ENCODE results near the gene SPAG16.

DNA sequence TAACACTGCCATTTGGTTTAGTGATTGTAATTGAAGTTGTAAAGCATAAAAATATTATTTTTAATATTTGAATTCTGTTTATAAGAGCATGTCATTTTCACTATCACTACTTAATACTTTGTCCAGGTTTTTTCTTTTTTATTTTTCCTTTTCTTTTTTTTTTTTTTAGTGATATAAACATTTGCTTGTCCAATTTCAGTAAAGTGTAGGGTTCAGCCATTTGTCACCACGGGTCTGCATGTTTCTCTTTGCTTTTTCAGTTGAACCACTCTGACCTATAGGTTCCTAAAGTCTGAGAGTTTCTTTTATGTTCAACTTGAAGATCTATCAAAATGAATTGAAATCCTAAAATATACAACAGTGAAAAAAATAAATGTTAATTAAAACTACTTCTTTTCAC is 48.5 kb upstream of the SPAG16 start:
- TF ChIP-seq POLR2A (IDR thresholded peaks at IDR 0.05; ENCODE audit: extremely low read depth, insufficient read length) (no peak), CTCF (IDR thresholded peaks at IDR 0.05; ENCODE audit: low read depth, low read length) (no peak), MAX (IDR thresholded peaks at IDR 0.05; ENCODE audit: low read depth, low read length) (no peak), MYC (IDR thresholded peaks at IDR 0.05; ENCODE audit: low read depth, low read length) (no peak)

All from NB4 (cell line).